ENCODE results near the gene SYVN1. TPM values are rescaled to one million over a fixed set of nuclear protein-coding genes. Genes with fewer than 3 reads are reported as not detected.

SYVN1 gene
- total RNA-seq, 1 experiment from 2014 or later = 34.8 TPM

DNA sequence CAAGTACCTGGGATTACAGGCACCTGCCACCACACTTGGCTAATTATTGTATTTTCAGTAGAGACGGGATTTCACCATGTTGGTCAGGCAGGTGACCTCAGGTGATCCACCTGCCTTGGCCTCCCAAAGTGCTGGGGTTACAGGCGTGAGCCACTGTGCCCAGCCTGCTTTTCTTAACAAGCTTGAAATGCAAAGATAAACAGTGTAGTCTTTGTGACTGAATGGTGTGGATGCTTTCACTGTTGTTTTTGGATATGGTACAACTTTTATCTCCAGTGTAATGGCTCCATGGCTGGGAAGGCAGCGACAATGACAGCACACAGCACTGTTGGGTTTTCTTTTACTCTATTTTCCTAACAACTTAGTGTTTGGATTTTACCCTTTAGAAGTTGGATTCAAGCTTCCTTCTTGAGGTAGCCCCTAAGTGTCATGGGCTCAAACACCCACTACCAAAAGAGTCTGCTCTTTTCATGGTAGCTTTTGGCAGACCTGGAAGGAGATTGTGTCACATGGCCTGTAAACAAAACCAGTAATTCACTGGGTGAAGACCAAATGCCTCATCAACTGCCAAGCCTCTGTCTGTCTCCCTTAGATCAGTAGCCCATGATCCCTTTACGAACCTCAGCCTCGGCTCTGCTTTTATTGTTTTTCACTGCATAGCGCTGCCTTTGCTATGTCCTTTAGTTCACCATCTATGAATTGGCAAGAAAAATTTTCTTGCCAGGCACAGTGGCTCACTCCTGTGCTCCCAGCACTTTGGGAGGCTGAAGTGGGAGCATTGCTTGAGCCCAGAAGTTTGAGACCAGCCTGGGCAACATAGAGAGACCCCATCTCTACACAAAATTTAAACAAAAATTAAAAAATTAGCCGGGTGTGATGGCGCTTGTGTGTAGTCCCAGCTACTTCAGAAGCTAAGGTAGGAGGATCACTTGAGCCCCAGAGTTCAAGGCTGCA is 31.9 kb downstream of the SYVN1 start:
- ChIA-PET POLR2A (interaction anchor here (1.6 kb wide), 1 partner anchor 9 kb away, joined by 3 read pairs; the partner anchor contains the start of gene TM7SF2), CTCF (interaction anchor here (0.7 to 9.9 kb wide), 2 partner anchors 9 to 34 kb away, joined by 4 to 104 read pairs; partner anchors contain the start of gene TM7SF2)
- TF ChIP-seq STAT6 (CRISPR knock-in tag; conservative IDR thresholded peaks at IDR 0.05; ENCODE audit: low read depth) (no peak), ELF4 (CRISPR knock-in tag; IDR thresholded peaks at IDR 0.05; ENCODE audit: low read depth) (no peak), ZNF512 (CRISPR knock-in tag; IDR thresholded peaks at IDR 0.05; ENCODE audit: borderline replicate concordance) (no peak), CREM (CRISPR knock-in tag; IDR thresholded peaks at IDR 0.05) (no peak), NR3C1 (CRISPR knock-in tag; conservative IDR thresholded peaks at IDR 0.05; ENCODE audit: low read depth) (no peak), PREB (CRISPR knock-in tag; IDR thresholded peaks at IDR 0.05; ENCODE audit: borderline replicate concordance) (no peak), ZNF671 (CRISPR knock-in tag; IDR thresholded peaks at IDR 0.05) (no peak), ETV6 (CRISPR knock-in tag; IDR thresholded peaks at IDR 0.05) (no peak), HMGA2 (CRISPR knock-in tag; IDR thresholded peaks at IDR 0.05) (no peak), ZBTB43 (CRISPR knock-in tag; IDR thresholded peaks at IDR 0.05) (no peak), TEAD4 (CRISPR knock-in tag; IDR thresholded peaks at IDR 0.05) (no peak), GRHL2 (CRISPR knock-in tag; IDR thresholded peaks at IDR 0.05; ENCODE audit: insufficient replicate concordance, severe bottlenecking) (no peak), MAX (CRISPR knock-in tag; IDR thresholded peaks at IDR 0.05) (no peak), CREB1 (CRISPR knock-in tag; IDR thresholded peaks at IDR 0.05) (no peak), AR (CRISPR knock-in tag; IDR thresholded peaks at IDR 0.05) (no peak), CBFB (CRISPR knock-in tag; IDR thresholded peaks at IDR 0.05; ENCODE audit: low read depth) (no peak), ESRRA (CRISPR knock-in tag; IDR thresholded peaks at IDR 0.05; ENCODE audit: borderline replicate concordance) (no peak)
- TF ChIP-seq, protein P1, sequence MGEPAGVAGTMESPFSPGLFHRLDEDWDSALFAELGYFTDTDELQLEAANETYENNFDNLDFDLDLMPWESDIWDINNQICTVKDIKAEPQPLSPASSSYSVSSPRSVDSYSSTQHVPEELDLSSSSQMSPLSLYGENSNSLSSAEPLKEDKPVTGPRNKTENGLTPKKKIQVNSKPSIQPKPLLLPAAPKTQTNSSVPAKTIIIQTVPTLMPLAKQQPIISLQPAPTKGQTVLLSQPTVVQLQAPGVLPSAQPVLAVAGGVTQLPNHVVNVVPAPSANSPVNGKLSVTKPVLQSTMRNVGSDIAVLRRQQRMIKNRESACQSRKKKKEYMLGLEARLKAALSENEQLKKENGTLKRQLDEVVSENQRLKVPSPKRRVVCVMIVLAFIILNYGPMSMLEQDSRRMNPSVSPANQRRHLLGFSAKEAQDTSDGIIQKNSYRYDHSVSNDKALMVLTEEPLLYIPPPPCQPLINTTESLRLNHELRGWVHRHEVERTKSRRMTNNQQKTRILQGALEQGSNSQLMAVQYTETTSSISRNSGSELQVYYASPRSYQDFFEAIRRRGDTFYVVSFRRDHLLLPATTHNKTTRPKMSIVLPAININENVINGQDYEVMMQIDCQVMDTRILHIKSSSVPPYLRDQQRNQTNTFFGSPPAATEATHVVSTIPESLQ (CRISPR knock-in tag; IDR thresholded peaks at IDR 0.05) = no peak
- TF ChIP-seq, protein P2, sequence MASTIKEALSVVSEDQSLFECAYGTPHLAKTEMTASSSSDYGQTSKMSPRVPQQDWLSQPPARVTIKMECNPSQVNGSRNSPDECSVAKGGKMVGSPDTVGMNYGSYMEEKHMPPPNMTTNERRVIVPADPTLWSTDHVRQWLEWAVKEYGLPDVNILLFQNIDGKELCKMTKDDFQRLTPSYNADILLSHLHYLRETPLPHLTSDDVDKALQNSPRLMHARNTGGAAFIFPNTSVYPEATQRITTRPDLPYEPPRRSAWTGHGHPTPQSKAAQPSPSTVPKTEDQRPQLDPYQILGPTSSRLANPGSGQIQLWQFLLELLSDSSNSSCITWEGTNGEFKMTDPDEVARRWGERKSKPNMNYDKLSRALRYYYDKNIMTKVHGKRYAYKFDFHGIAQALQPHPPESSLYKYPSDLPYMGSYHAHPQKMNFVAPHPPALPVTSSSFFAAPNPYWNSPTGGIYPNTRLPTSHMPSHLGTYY (CRISPR knock-in tag; IDR thresholded peaks at IDR 0.05) = no peak
- Mint-ChIP-seq H3K36me3 (peaks cover 11% of the 10 kb centered on the region), H3K27me3 (ENCODE audit: low read depth) (no peaks in the 10 kb centered on the region), H3K4me3 (no peak overlapping the region), H3K27ac (0 out of 2 replicates have a peak overlapping the region, but pooled peaks have one; percentile 32), H3K9me3 (no peaks in the 10 kb centered on the region), H3K4me1 (no peaks in the 10 kb centered on the region)
- ATAC-seq = no peak
- DNase-seq (ENCODE audit: low spot score) = no peak
